Keratinocyte (primary cell): ENCODE results near the gene CNTNAP2. TPM values are rescaled to one million over a fixed set of nuclear protein-coding genes. Genes with fewer than 3 reads are reported as not detected.

Source experiments
- DNase-seq: peaks from one replicate; pipeline ENCODE4 v3.0.0-alpha.2; 2011; ENCODE audit warnings: low read depth, missing footprints, low spot score
- FAIRE-seq: peaks from 2 replicates; lab custom pipeline; 2011; peaks lifted over from hg19 to GRCh38; lab: Jason Lieb, UNC
- H2AFZ ChIP-seq: 2 replicates; pipeline ENCODE4 v1.6.0; 2012; ENCODE audit warnings: low read length, control low read depth, inconsistent platforms; ENCODE audit not compliant: control insufficient read depth
- H3K27ac ChIP-seq: 2 replicates; pipeline ENCODE4 v1.5.1; 2011; ENCODE audit warnings: low read length; ENCODE audit not compliant: control insufficient read depth, insufficient read depth
- H3K27me3 ChIP-seq: 3 replicates; pipeline ENCODE4 v1.6.0; 2011; ENCODE audit warnings: low read length; ENCODE audit not compliant: control insufficient read depth, insufficient read depth; ENCODE audit errors: extremely low read depth
- H3K36me3 ChIP-seq, 2 experiments: 2 replicates in 1 of 2; 3 replicates in 1 of 2; pipeline ENCODE4 v1.5.1; 2011; ENCODE audit warnings: low read length in 2 of 2, mild to moderate bottlenecking in 1 of 2; ENCODE audit not compliant: control insufficient read depth in 2 of 2, insufficient read depth in 2 of 2; ENCODE audit errors: extremely low read depth in 1 of 2
- H3K4me1 ChIP-seq: 3 replicates; pipeline ENCODE4 v1.5.1; 2011; ENCODE audit warnings: low read length; ENCODE audit not compliant: control insufficient read depth, insufficient read depth; ENCODE audit errors: extremely low read depth
- H3K4me2 ChIP-seq: 3 replicates; pipeline ENCODE4 v1.6.0; 2011; ENCODE audit warnings: low read depth, low read length; ENCODE audit not compliant: control insufficient read depth, insufficient read depth; ENCODE audit errors: extremely low read depth
- H3K4me3 ChIP-seq, 3 experiments: fragments of 200-600 bp in 1 of 3; sonication (generic) in 1 of 3; 2 replicates in 2 of 3; 3 replicates in 1 of 3; pipeline ENCODE4 v1.5.1; 2011 to 2016; ENCODE audit warnings: low read length in 3 of 3, mild to moderate bottlenecking in 3 of 3, control low read depth in 2 of 3, inconsistent platforms in 1 of 3, low read depth in 1 of 3, mixed read lengths in 1 of 3, mixed run types in 1 of 3, moderate library complexity in 1 of 3; ENCODE audit not compliant: control insufficient read depth in 2 of 3, insufficient read depth in 2 of 3; ENCODE audit errors: extremely low read depth in 1 of 3
- H3K79me2 ChIP-seq: 2 replicates; pipeline ENCODE4 v1.6.0; 2012; ENCODE audit warnings: low read length; ENCODE audit not compliant: control insufficient read depth, insufficient read depth
- H3K9ac ChIP-seq: 3 replicates; pipeline ENCODE4 v1.6.0; 2011; ENCODE audit warnings: low read length; ENCODE audit not compliant: control insufficient read depth, insufficient read depth; ENCODE audit errors: extremely low read depth
- H3K9me1 ChIP-seq: 3 replicates; pipeline ENCODE4 v1.6.0; 2011; ENCODE audit warnings: low read length; ENCODE audit not compliant: control insufficient read depth, insufficient read depth; ENCODE audit errors: extremely low read depth
- H3K9me3 ChIP-seq: 2 replicates; pipeline ENCODE4 v1.5.1; 2012; ENCODE audit warnings: low read depth, low read length; ENCODE audit not compliant: control insufficient read depth
- H4K20me1 ChIP-seq: 3 replicates; pipeline ENCODE4 v1.6.0; 2011; ENCODE audit warnings: low read length; ENCODE audit not compliant: control insufficient read depth, insufficient read depth; ENCODE audit errors: extremely low read depth
- CTCF ChIP-seq, 3 experiments: IDR thresholded peaks in 1 of 3; conservative IDR thresholded peaks in 1 of 3; optimal IDR thresholded peaks in 1 of 3; 2 replicates in 2 of 3; 3 replicates in 1 of 3; pipeline versions ENCODE3 to v1.5.1; 2011; ENCODE audit warnings: low read length in 3 of 3, mild to moderate bottlenecking in 3 of 3, moderate library complexity in 2 of 3, control low read depth in 1 of 3, inconsistent platforms in 1 of 3; ENCODE audit not compliant: insufficient read depth in 2 of 3; ENCODE audit errors: extremely low read depth in 1 of 3
- EZH2 ChIP-seq: IDR thresholded peaks from one replicate; pipeline ENCODE4 v1.6.1; 2012; ENCODE audit warnings: inconsistent platforms, mild to moderate bottlenecking, low read length, moderate library complexity
- dilution Hi-C: fragments of 300-500 bp; cut with MboI; formaldehyde crosslinking; loops from one replicate; pipeline ENCODE4 v1.7.0; 2020; ENCODE audit warnings: low sequenced_read_pairs; ENCODE audit not compliant: extremely low pct_ligation_motif_present
- polyA plus RNA-seq, 5 experiments: library from polyadenylated mRNA; depleted of rRNA in 3 of 5; stranded (reverse) in 3 of 5; stranded (forward) in 1 of 5; unstranded in 1 of 5; fragments of >200 nt; gene quantifications; 1 replicate in 1 of 5; 2 replicates in 3 of 5; 3 replicates in 1 of 5; pipeline versions ENCODE4 v1.2.1 to v1.2.3, GENCODE V29; 2011 to 2012; ENCODE audit warnings: missing spikeins in 2 of 5, low read depth in 1 of 5, low replicate concordance in 1 of 5

CNTNAP2 gene
- polyA plus RNA-seq, 1 donor (not counting 4 experiments of a cell fraction or from before 2014, with no cell fraction given) = 1.4 TPM

GRCh38 chr7:148434887-148435286 lies 2318.3 kb downstream of the CNTNAP2 start:
- TF ChIP-seq EZH2 = no peak
- no peak for TF ChIP-seq CTCF (optimal IDR thresholded peaks at IDR 0.05 in 1 of 3, IDR thresholded peaks at IDR 0.05 in 1 of 3, conservative IDR thresholded peaks at IDR 0.05 in 1 of 3; ENCODE audit: extremely low read depth in 1 of 3, insufficient read depth in 2 of 3, low read length in 3 of 3)
- Histone ChIP-seq H3K4me3 (no peak overlapping the region), H3K9ac (no peak overlapping the region), H3K36me3 (no peaks in the 10 kb centered on the region), H3K27me3 (no peaks in the 10 kb centered on the region), H3K9me3 (no peaks in the 10 kb centered on the region), H3K79me2 (no peaks in the 10 kb centered on the region), H3K4me2 (no peak overlapping the region), H2AFZ (no peak overlapping the region), H3K9me1 (no peaks in the 10 kb centered on the region), H3K4me1 (peaks cover 15% of the 10 kb centered on the region), H3K27ac (no peak overlapping the region), H4K20me1 (no peaks in the 10 kb centered on the region)
- FAIRE-seq (no peak), DNase-seq (no peak)
- dilution Hi-C loops = no loop called here

- Histone ChIP-seq H2AFZ (no peak overlapping the region), H3K4me1 (peaks cover 15% of the 10 kb centered on the region), H3K79me2 (no peaks in the 10 kb centered on the region), H3K36me3 (no peaks in the 10 kb centered on the region), H3K4me2 (no peak overlapping the region), H3K9ac (no peak overlapping the region), H4K20me1 (no peaks in the 10 kb centered on the region), H3K9me1 (no peaks in the 10 kb centered on the region), H3K27me3 (no peaks in the 10 kb centered on the region), H3K4me3 (no peak overlapping the region), H3K27ac (no peak overlapping the region), H3K9me3 (no peaks in the 10 kb centered on the region)
- TF ChIP-seq CTCF (optimal IDR thresholded peaks at IDR 0.05 in 1 of 3, IDR thresholded peaks at IDR 0.05 in 1 of 3, conservative IDR thresholded peaks at IDR 0.05 in 1 of 3; ENCODE audit: extremely low read depth in 1 of 3, insufficient read depth in 2 of 3, low read length in 3 of 3) (no peak), EZH2 (no peak)
- dilution Hi-C loops = no loop called here
- FAIRE-seq = no peak
- DNase-seq = no peak
Measured at GRCh38 chr7:148435715-148436114, 2319.1 kb downstream of the CNTNAP2 start.
